Body of pancreas (tissue), 4 donors: ENCODE data around the gene DIP2B. TPM values are rescaled to one million over a fixed set of nuclear protein-coding genes. Genes with fewer than 3 reads are reported as not detected.

Source experiments
- ATAC-seq: fragments of 150-250 bp; one replicate; pipeline ENCODE4 v1.9.1; 2016
- DNase-seq, 4 donors: peaks; one replicate each; pipeline ENCODE4 v3.0.0-alpha.2; 2019
- H3K27ac ChIP-seq, 4 donors: fragments of 200-600 bp; sonication (generic); 1 replicate in 3 of 4; 2 replicates in 1 of 4; pipeline versions ENCODE4 v1.5.1 to v1.6.1; 2016 to 2019; ENCODE audit warnings: mild to moderate bottlenecking in 1 of 4, mixed read lengths in 1 of 4, moderate library complexity in 1 of 4
- H3K27me3 ChIP-seq, 2 donors: fragments of 200-600 bp; sonication (generic); one replicate each; pipeline ENCODE4 v1.6.0; 2016; ENCODE audit warnings: mild to moderate bottlenecking in 1 of 2
- H3K36me3 ChIP-seq, 2 donors: fragments of 200-600 bp; sonication (generic); replicated peaks in 1 of 2; 2 replicates each; pipeline ENCODE4 v1.5.1; 2016; ENCODE audit warnings: low read depth in 2 of 2; ENCODE audit not compliant: insufficient read depth in 1 of 2
- H3K4me1 ChIP-seq: fragments of 200-600 bp; sonication (generic); one replicate; pipeline ENCODE4 v1.6.0; 2016
- H3K4me3 ChIP-seq, 2 donors: fragments of 200-600 bp; sonication (generic); 1 replicate in 1 of 2; 2 replicates in 1 of 2; pipeline ENCODE4 v1.5.1; 2016 to 2019
- H3K9me3 ChIP-seq, 3 donors: fragments of 200-600 bp; sonication (generic); 1 replicate in 2 of 3; 2 replicates in 1 of 3; pipeline ENCODE4 v1.5.1; 2016
- CTCF ChIP-seq, 7 experiments: fragments of 450-650 bp in 4 of 7; fragments of 200-600 bp in 3 of 7; sonication (generic) in 3 of 7; IDR thresholded peaks; one replicate each; pipeline ENCODE4 v1.5.1; 2016 to 2019; ENCODE audit warnings: antibody characterized with exemption in 7 of 7
- POLR2A ChIP-seq, 3 donors: fragments of 450-650 bp; IDR thresholded peaks; one replicate each; pipeline ENCODE4 v1.6.1; 2016; ENCODE audit warnings: antibody characterized with exemption in 3 of 3, mild to moderate bottlenecking in 2 of 3
- WGBS, 2 donors: methylation state at CpG; one replicate each; pipeline ENCODE4 v1.1.5; 2017; 5-methylcytosine and 5-hydroxymethylcytosine counted together
- intact Hi-C: fragments of 100-400 bp; cut with DNase I; formaldehyde crosslinking; loops from one replicate; pipeline ENCODE4 v1.15.1; 2023
- total RNA-seq, 2 donors: library from RNA; depleted of rRNA; stranded (reverse); fragments of >200 nt; gene quantifications; one replicate each; pipeline ENCODE4 v1.1.0, GENCODE V29; 2016

Gene DIP2B
- total RNA-seq, 2 donors from 2014 or later, result 15.8 to 28.7 TPM

- ATAC-seq (no peak), DNase-seq (no peak)
- Histone ChIP-seq H3K27me3 (no peaks in the 10 kb centered on the region), H3K9me3 (no peaks in the 10 kb centered on the region), H3K4me1 (no peaks in the 10 kb centered on the region), H3K4me3 (no peak overlapping the region), H3K36me3 (no peaks in the 10 kb centered on the region), H3K27ac (no peak overlapping the region)
- intact Hi-C loops, result no loop called here
- TF ChIP-seq POLR2A (IDR thresholded peaks at IDR 0.05), result no peak
- TF ChIP-seq CTCF (IDR thresholded peaks at IDR 0.05), result no peak
- WGBS, 2 donors, result 88 to 90% methylated on average over 7 to 8 of the region's 8 CpGs
Measured at GRCh38 chr12:50589650-50590435, 85.1 kb downstream of the DIP2B start.

- Histone ChIP-seq H3K36me3 (no peaks in the 10 kb centered on the region), H3K4me1 (no peaks in the 10 kb centered on the region), H3K9me3 (no peaks in the 10 kb centered on the region), H3K4me3 (no peak overlapping the region), H3K27me3 (no peaks in the 10 kb centered on the region), H3K27ac (no peak overlapping the region)
- no peak for DNase-seq
- TF ChIP-seq CTCF (IDR thresholded peaks at IDR 0.05) (no peak), POLR2A (IDR thresholded peaks at IDR 0.05) (no peak)
- intact Hi-C loops, result no loop called here
- no peak for ATAC-seq
Measured at GRCh38 chr12:50590869-50591268, 86.1 kb downstream of the DIP2B start.

- ATAC-seq, result no peak
- Histone ChIP-seq H3K4me3 (no peak overlapping the region), H3K9me3 (no peaks in the 10 kb centered on the region), H3K36me3 (no peaks in the 10 kb centered on the region), H3K27me3 (no peaks in the 10 kb centered on the region), H3K4me1 (peaks cover 13% of the 10 kb centered on the region), H3K27ac (no peak overlapping the region)
- 56 to 58% methylated on average over 3 of the region's 3 CpGs for whole genome bisulfite sequencing, 2 donors
- DNase-seq, result no peak
- intact Hi-C loops, result no loop called here
- no peak for TF ChIP-seq POLR2A (IDR thresholded peaks at IDR 0.05)
- no peak for TF ChIP-seq CTCF (IDR thresholded peaks at IDR 0.05)
Measured at GRCh38 chr12:50595667-50596066, 90.9 kb downstream of the DIP2B start.

- TF ChIP-seq CTCF (IDR thresholded peaks at IDR 0.05) (no peak), POLR2A (IDR thresholded peaks at IDR 0.05) (no peak)
- Histone ChIP-seq H3K4me1 (peaks cover 13% of the 10 kb centered on the region), H3K4me3 (no peak overlapping the region), H3K27me3 (no peaks in the 10 kb centered on the region), H3K27ac (no peak overlapping the region), H3K9me3 (no peaks in the 10 kb centered on the region), H3K36me3 (no peaks in the 10 kb centered on the region)
- ATAC-seq, result no peak
- WGBS, 2 donors, result 66 to 69% methylated on average over 9 of the region's 9 CpGs
- intact Hi-C loops, result no loop called here
- DNase-seq, result peak in 1 of 4 donors; percentile 10
Measured at GRCh38 chr12:50597200-50598195, 92.7 kb downstream of the DIP2B start.
